GM19023 (cell line): ENCODE measurements around the gene TMEM232.
"Not testable (repeated sequence)": the region's sequence is repeated elsewhere in the genome, so short reads cannot be mapped to it uniquely, and the experiment has no call there.

ENCODE experiments used
- ATAC-seq: cut with Tn5 transposase; IDR thresholded peaks from one replicate; pipeline ENCODE4 v1.9.1; 2021; ENCODE audit warnings: mild to moderate bottlenecking, moderate library complexity; ENCODE audit not compliant: unreplicated experiment

TMEM232 gene

DNA sequence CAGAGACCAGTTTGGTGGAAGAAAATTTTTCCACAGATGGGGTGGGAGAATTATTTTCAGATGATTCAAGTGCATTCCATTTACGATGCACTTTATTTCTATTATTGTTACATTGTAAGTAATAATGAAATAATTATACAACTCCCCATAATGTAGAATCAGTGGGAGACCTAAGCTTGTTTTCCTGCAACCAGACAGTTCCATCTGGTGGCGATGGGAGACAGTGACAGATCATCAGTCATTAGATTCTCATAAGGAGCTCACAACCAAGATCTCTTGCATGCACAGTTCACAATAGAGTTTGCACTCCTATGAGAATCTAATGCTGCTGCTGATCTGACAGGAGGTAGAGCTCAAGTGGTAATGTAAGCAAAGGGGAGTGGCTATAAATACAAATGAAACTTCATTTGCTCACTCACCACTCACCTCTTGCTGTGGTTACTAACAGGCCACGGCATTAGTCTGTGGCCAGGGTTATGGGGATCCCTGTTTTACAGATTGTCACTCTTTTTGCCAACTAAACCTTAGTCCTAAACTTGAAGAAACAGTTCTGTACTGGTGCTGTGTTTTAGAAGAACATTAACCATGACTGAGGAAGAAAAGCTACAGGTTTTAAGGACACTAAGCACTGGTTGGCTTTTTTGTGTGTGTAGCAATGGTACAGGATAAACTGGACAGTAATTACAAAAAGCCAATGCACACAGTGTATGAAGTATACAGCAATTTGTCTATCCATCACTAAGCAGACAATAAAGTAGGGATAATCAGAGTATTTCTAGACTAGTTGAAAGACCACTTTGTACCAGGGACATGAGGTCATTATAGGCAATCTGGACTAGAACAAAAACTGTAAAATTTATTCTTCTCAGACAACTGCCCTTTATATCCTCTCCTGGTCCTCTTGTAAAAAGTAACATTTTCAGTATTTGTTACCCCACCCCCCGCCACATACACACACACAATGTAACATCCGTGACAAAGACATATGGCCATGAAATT, 9.9 kb downstream of the TMEM232 start:
- ATAC-seq, result peak; percentile 67

DNA sequence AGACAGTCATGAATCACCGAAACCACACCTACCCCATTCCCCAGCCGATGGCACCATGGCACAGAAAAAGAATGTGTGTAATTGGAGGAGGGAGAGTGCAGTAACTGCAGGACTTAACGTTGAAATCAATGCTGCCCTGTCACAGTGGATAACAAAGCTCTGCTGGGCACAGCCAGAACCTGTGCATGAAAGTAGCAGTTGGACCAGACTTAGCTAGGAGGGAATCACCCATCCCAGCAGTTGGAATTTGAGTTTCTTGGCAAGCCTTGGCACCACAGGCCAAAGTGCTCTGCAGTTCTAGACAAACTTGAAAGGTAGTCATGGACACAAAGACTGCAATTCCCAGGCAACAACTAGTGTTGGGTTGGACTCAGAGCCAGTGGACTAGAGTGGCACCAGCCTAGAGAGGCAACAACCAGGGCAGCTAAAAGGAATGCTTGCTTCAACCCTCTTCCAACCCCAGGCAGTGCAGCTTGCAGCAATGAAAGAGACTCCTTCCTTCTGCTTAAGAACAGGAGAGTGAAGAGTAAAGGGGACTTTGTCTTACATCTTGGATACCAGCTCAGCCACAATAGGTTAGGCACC, 19.1 kb downstream of the TMEM232 start:
- ATAC-seq, result no peak

DNA sequence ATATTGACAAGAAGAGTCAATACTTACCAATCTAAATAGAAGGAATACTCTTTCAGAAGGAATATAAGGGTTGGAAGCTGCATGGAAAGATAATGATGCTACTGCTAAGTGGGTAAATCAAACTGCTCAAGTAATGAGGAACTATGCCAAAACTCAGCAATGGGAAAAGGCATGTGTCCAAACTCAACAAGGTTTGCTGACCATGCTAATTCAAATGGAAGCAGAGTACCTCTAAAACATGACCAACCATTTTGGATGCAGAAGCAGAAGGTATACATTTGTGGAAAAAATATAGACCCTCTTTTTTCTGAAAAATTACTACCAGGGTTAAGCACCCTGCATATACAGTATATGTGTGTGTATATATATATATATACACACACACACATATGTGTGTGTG, 21.1 kb downstream of the TMEM232 start:
- no peak for ATAC-seq

DNA sequence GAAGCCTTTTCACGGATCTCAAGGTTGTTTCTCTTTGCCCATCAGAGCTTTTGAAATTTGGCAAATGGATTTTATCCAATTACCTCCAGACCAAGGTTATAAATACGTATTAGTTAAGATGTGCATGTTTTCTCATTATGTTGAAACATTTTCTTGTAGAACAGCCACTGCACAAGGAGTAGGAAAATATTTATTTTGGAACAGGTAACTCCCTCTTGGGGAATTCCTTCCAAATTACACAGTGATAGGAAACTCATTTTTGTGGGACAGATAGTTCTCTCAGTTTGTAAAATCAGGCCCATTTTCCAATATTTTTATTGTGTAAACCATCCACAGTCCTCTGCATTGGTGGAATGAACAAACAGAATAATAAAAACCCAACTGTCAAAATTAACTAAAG, 23.0 kb downstream of the TMEM232 start:
- no peak for ATAC-seq

DNA sequence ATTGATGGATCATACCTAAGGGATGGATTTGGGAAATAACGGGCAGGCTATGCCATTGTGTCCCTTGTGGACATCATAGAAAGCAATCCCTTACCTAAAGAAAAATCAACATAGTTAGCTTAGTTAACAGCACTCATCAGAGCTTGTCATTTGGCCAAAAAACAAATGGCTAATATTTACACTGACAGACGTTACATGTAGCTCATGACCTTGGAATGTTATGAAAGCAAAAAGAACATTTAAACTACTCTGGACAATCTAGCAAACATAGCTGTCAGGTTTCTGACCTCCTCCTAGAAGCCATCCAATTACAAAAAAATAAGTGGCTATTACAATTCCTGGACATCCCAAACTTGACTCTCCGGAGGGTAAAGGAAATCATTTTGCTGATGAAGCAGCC, 23.8 kb downstream of the TMEM232 start:
- no peak for ATAC-seq

DNA sequence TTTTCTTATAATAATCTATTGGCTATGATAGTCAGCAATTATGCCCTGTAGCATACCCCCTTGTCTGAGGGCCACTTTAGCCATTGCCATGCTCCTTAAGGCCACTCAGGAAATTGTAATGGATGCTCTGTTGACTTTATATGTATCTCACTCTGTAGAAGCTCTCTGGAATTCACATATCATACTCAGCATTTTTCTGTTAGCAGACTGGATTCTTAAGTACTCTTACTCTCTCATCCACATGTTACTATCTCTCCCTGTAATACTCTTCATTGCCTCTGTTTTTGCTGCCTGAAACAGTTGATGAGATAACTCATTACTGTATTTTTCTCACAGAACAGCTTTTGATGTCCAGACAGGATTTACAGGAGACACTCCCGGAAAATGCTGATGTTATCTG, 24.2 kb downstream of the TMEM232 start:
- no peak for ATAC-seq

DNA sequence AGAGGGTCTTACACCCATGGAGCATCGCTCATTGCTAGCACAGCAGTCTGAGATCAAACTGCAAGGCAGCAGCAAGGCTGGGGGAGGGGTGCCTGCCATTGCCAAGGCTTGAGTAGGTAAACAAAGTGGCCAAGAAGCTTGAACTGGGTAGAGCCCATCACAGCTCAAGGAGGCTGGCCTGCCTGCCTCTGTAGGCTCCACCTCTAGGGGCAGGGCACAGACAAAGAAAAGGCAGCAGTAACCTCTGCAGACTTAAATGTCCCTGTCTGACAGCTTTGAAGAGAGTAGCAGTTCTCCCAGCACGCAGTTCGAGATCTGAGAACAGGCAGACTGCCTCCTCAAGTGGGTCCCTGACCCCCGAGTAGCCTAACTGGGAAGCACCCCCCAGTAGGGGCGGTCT, 33.8 kb downstream of the TMEM232 start:
- ATAC-seq, result not testable (repeated sequence)

DNA sequence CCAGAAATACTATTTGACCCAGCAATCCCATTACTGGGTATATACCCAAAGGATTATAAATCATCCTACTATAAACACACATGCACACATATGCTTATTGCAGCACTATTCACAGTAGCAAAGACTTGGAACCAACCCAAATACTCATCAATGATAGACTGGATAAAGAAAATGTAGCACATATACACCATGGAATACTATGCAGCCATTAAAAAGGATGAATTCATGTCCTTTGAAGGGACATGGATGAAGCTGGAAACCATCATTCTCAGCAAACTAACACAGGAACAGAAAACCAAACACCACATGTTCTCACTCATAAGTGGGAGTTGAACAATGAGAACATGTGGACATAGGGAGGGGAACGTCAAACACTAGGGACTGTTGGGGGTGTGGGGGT, 35.9 kb downstream of the TMEM232 start:
- not testable (repeated sequence) for ATAC-seq

DNA sequence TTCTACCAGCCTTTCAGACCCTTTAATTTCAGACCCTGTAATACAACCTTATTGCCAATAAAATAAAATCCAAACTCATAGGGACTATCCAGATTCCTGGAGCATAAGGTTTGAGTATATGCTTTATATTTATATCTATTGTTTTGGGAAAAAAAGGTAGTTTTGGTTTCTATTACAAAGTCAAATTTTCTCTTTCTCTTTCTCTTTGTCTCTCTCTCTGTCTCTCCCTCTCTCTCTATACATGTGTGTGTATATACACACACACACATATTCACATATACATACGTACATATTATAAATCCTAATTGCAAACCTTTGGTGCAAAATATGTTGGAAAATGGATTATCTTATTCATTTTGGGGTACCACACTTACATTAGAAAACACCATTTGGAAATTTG, 39.0 kb downstream of the TMEM232 start:
- no peak for ATAC-seq

DNA sequence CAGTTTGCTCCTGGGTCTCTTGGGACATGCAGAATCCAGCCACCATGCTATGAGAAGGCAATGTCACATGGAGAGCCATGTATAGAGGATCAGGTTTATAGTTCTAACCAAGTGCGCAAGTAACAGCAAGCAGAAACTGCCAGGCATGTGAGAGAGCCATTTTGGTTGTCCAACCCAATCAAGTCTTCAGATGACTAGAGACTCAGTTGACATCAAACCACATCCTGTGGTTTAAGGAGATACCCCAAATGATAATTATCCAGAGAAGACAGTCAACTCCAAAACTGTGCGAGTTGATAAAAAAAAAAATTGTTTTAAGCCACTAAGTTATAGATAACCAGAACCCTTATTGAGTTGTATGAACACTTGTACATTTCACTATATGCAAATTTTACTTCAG, 40.2 kb downstream of the TMEM232 start:
- ATAC-seq, result no peak

DNA sequence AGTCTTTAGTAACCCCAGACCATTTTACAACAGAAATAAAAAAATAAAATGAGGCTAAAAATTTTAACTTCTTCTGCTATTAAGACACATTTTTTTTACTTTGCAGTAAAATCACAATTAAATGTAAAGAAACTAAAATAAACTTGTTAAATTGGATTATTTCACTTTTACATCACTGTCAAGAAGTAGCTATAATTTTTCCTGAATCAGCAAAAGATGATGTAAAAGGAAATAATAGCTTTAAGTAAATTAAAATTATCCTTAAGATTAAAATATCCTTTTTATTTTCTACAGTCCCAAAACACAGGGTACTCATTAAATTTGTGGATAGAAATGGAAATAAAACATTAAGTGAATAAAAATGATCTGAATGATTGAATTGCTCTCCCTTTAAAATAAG, 44.5 kb downstream of the TMEM232 start:
- no peak for ATAC-seq

DNA sequence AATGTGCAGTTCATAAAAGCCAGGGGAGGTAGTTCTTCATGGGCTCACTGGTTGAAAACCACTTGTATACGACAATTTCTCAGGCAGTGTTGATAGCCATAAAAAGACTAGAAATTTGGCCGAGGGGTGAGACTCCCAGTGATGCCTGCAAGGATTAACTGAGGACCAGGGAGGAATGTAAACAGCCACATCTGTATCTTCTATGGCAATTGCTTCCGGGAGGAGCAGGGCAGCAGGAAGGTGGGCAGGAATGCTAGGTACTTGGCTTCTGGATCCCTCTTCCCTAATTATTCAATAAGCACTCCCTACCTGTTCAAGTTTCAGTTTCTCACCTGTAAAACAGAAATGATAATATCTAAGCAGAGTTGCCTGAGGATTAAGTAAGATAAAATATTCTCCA, 45.4 kb downstream of the TMEM232 start:
- ATAC-seq, result no peak

DNA sequence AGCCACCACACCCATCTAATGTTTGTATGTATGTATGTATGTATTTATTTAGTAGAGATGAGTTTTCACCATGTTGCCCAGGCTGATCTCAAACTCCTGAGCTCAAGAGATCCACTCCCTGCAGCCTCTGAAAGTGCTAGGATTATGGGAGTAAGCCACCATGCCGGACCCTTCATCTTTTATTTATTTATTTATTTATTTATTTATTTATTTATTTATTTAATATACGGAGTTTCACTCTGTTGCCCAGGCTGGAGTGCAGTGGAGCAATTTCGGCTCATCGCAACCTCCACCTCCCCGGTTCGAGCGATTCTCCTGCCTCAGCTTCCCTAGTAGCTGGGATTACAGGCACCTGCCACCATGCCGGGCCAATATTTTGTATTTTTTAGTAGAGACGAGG, 49.9 kb downstream of the TMEM232 start:
- ATAC-seq, result not testable (repeated sequence)

DNA sequence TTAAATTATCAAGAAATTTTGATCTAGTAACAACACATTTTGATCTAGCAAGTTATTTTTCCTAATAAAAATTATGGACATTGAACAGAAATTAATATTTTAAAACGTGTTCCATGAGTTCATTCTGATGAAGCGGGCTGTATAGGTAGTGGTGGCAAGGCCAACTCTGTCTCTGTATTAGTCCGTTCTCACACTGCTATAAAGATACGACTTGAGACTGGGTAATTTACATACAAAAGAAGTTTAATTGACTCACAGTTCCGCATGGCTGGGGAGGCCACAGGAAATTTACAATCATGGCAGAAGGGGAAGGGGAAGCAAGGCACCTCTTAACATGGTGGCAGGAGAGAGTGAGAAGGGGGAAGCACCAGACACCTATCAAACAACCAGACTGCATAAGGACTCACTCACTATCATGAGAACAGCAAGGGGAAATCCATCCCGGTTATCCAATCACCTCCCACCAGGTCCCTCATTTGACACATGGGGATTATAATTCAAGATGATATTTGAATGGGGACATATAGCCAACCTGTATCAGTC, 61.2 kb downstream of the TMEM232 start:
- ATAC-seq, result no peak

DNA sequence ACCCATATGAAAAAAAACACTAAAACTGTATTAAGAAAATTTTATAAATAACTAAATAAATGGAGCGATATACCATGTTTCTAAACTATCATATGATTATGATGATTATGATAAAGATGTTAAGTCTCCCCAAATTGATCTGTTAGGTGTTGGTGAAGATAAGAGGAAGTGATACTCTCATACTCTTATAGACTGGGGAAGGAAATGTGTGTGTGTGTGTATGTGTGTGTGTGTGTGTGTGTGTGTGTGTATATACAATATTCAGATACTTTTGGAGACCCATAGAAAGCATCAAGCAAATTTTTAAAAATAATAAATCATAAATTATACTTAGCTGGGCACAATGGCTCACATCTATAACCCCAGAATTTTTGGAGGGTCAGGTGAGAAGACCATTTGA, 62.9 kb downstream of the TMEM232 start:
- ATAC-seq, result no peak

DNA sequence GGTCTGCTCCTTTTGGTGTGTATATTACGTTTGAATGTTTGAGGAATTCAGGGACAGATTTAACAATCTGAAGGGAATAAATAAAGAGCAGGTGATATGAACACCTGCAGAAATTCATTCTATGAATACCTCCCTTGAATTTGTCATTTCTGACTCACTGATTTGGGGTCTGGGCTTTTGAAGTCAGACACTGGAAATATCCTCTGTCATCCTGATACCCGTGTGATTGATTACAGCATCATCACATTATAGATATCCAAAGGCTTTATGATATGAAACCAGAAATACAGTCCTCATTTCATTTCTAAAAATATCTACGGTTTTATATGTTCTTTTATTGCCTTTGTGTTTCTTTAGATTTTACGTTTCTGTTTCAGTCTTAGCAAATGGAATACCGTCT, 68.5 kb downstream of the TMEM232 start:
- ATAC-seq, result no peak

DNA sequence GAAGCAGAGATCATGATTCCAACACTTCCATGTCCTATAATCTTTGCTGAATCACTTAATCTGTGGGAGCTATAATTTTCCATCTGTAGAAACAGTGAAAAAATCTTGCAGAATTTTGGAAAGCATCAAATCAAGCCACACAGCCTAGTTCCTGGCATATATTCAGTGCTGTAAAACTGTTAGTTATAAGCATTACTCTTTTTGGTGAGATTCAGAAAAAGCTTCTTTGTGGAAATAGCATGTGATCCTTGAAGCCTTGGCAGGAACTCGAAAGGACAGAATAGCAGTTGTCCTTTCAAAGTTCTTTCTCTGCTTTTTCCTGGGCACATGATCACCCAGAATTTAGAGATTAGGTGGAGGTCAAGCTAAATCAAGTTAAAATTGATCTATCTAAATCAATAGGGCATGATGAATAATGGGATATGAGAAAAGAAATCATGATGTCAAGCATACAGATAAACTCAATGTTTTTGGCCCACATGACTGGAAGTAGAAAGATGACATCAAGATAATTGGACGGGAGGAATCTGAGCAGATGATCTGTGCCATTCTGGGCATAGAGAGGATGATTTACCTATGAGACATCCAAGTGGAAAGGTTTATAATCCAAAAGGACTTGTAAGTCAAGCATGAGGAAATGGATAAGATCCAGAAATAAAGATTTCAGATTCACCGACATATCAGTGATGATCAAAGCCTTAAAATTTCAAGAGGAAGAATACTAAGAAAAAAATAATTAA, 73.1 kb downstream of the TMEM232 start:
- no peak for ATAC-seq

DNA sequence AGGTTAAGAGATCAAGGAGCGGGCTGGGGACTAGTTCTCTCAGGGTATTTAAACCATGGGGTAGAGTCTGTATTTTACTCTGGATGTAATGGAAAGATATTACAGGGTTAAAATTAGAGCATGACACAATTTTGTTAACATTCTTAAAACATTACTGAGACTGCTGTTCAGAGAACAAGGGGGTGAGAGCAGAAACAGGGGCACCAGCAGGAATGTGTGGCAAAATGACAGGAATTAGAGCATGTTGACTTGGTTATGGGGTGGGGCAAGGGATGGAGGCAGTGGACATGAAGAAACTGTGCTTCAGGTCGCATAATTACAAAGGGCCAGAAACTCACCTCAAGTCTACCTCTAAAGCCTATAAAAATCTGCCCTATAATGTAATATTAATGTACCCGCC, 75.0 kb downstream of the TMEM232 start:
- no peak for ATAC-seq

DNA sequence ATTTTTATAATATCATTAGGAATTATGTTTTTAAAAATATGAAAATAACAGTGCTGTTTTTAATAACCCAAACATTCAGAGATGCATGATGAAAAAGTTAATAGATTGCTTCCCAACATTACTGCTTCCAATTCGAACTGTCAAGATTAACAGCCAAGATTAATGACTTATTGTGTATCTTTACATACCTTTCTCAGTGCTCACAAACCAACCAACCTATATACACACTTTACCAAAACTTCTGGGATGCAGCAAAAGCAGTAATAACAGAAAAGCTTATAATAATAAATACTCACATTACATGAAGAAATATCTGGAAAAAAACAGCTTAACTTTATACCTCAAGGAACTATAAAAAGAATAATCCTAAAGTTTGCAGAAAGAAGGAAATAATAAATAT, 82.1 kb downstream of the TMEM232 start:
- ATAC-seq, result no peak

DNA sequence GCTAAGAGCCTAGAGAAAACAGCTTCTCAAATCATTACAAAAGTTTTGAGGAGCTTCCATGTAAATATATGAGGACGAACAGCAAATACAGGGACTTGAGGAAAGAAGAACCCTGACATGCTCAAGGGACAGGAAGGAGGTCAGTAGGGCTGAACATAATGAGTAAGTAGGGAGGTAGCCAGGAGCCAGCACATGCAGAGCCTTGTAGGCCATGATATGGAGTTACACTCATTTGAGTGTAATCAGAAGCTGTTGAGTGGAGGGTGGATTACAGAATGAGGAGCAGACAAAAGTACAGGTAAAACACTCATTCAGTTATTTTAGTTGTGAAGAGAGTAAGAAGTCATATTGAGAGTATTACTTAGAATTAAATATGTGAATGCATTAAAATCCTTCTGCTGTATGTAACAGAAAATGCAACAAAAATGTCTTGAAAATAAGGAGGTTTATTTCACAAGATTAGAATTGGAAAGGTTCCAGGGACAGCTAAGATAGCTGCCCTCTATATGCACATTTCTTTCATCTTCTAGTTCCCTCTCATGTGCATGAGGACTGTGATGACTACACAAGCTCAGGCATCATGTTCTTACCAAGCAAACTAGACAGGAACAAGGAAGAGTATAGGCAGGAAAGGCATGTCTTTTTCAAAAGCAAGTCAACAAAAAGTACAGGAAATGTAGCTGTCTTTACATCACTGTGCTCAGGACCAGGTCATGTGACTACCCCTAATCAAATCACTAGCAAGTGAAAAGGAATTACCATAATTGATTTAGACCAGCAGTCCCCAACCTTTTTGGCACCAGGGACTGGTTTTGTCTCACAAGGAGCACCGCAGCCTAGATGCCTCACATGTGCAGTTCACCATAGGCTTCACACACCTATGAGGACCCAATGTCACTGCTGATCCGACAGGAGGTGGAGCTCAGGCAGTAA, 87.2 kb downstream of the TMEM232 start:
- ATAC-seq, result no peak
